Activated CD4-positive, alpha-beta T cell treated with anti-CD3 and anti-CD28 coated beads, Interleukin-2, Interleukin-4, amounts not matched to agents 100 ng/mL and 50 ng/mL, durations not matched to agents 16 hours and 8 hours (primary cell): Measurements from ENCODE around the gene APBA2.
A peak's percentile ranks its signal among the peaks of the same experiment; 100 is the strongest.
"Not testable (repeated sequence)": the region's sequence is repeated elsewhere in the genome, so short reads cannot be mapped to it uniquely, and the experiment has no call there.

Experiments
- DNase-seq: peaks from one replicate; pipeline ENCODE4 v3.0.0-alpha.2; 2020; ENCODE audit warnings: low spot score

The APBA2 gene

GRCh38 chr15:28885630-28886430 is at the start of gene APBA2:
TSS of gene APBA2 (plus strand) at chr15:28885974. CDS start at chr15:29053885, 167,911 bp downstream.
- peak; percentile 6 for DNase-seq

- not testable (repeated sequence) for DNase-seq
Observed at GRCh38 chr15:28840285-28840684, 45.5 kb upstream of the APBA2 start.

GRCh38 chr15:28842210-28842609 is 43.6 kb upstream of the APBA2 start:
- DNase-seq: not testable (repeated sequence)

GRCh38 chr15:28843520-28843919 is 42.3 kb upstream of the APBA2 start:
- DNase-seq: not testable (repeated sequence)

GRCh38 chr15:28844147-28844546 is 41.6 kb upstream of the APBA2 start:
- DNase-seq: not testable (repeated sequence)

GRCh38 chr15:28847247-28847646 is 38.5 kb upstream of the APBA2 start:
- peak; percentile 6 for DNase-seq

GRCh38 chr15:28847959-28848358 is 37.8 kb upstream of the APBA2 start:
- DNase-seq: not testable (repeated sequence)

- DNase-seq: not testable (repeated sequence)
Observed at GRCh38 chr15:28848521-28848920, 37.3 kb upstream of the APBA2 start, which contains the start of gene GOLGA6L7. TSS of gene GOLGA6L7 (minus strand) at chr15:28848644. CDS start at chr15:28848549, 95 bp downstream.

GRCh38 chr15:28849271-28849670 is 36.5 kb upstream of the APBA2 start:
- not testable (repeated sequence) for DNase-seq

GRCh38 chr15:28849766-28850165 is 36.0 kb upstream of the APBA2 start:
- not testable (repeated sequence) for DNase-seq

GRCh38 chr15:28853654-28854053 is 32.1 kb upstream of the APBA2 start:
- DNase-seq: not testable (repeated sequence)

GRCh38 chr15:28854578-28854977 is 31.2 kb upstream of the APBA2 start:
- not testable (repeated sequence) for DNase-seq

- DNase-seq: no peak
Observed at GRCh38 chr15:28861031-28861534, 24.7 kb upstream of the APBA2 start.

- DNase-seq: not testable (repeated sequence)
Observed at GRCh38 chr15:28861589-28862293, 24.0 kb upstream of the APBA2 start.

GRCh38 chr15:28868744-28869345 is 16.9 kb upstream of the APBA2 start:
- DNase-seq: no peak

GRCh38 chr15:28871168-28871567 is 14.6 kb upstream of the APBA2 start:
- no peak for DNase-seq

GRCh38 chr15:28873006-28873405 is 12.8 kb upstream of the APBA2 start:
- no peak for DNase-seq

- DNase-seq: no peak
Observed at GRCh38 chr15:28873585-28874190, 12.1 kb upstream of the APBA2 start.

- no peak for DNase-seq
Observed at GRCh38 chr15:28875461-28876000, 10.2 kb upstream of the APBA2 start.

GRCh38 chr15:28876131-28876844 is 9.5 kb upstream of the APBA2 start:
- no peak for DNase-seq

- DNase-seq: no peak
Observed at GRCh38 chr15:28876845-28877185, 9.0 kb upstream of the APBA2 start.
